ENCODE measurements around the gene SPINT2.

The SPINT2 gene

DNA sequence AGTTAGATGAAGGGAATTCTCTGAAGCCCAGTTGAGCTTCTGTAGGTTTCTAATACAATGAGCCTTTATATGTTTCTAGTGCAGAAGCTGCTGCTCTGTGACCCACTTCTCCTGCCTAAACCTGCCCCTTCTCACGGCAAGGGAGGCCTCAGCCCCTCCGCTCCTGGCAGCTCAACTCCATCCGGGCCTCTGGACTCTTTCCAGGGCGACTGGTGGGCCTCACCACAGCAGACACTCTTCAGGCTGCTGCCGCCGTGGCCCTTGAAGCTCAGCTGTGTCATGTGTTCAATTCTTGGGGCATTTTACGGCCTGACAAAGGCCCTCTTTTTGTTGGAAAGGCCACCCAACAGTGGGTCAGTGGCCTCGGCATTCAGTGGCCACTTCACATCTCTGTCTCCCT lies 29.7 kb downstream of the SPINT2 start:
- Mint-ChIP-seq H3K4me3 (no peak overlapping the region), H3K9me3 (no peaks in the 10 kb centered on the region), H3K27me3 (no peaks in the 10 kb centered on the region), H3K4me1 (no peaks in the 10 kb centered on the region), H3K27ac (no peak overlapping the region), H3K36me3 (no peaks in the 10 kb centered on the region)

DNA sequence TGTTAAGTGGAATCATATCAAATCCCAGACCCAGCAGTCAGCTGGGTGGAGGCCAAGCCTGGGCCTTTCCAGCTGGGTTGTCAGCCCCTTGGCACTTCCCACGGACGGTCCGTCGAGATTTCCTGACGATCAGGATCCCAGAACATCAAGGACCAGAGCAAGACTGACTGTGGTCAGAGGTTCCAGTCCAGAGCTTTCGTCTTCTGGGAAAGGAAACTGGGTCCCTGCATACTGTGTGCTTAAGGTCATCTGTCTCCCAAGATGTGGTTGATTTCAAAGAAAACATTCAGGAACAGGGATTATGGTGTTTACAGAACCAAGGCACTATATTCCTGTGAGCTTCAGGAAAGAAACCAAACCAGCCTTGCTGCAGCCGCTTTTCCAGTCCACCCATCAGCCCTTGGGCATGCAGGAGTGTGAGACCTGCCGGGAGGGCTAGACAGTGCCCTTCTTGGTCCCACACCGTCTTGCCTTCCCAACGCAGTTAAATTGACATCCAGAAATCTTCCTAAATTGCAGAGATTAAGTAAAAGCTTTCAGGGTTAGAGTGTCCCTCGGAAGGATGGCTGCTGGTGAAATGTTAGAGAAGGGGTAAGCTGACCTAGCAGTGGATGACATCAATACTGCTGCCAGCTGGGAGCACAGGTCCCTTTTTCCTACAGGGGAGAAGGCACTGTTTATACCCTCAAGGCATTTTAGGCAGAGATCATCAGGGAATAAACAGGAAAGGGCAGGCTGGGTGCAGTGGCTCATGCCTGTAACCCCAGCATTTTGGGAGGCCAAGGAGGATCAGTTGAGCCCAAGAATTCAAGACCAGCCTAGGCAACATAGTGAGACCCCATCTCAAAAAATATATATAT lies 34.7 kb downstream of the SPINT2 start:
- H3K27me3 Mint-ChIP-seq: no peaks in the 10 kb centered on the region
- H3K27ac Mint-ChIP-seq: no peak overlapping the region
- no peaks in the 10 kb centered on the region for H3K4me1 Mint-ChIP-seq
- no peaks in the 10 kb centered on the region for H3K9me3 Mint-ChIP-seq
- no peak overlapping the region for H3K4me3 Mint-ChIP-seq
- H3K36me3 Mint-ChIP-seq: no peaks in the 10 kb centered on the region

DNA sequence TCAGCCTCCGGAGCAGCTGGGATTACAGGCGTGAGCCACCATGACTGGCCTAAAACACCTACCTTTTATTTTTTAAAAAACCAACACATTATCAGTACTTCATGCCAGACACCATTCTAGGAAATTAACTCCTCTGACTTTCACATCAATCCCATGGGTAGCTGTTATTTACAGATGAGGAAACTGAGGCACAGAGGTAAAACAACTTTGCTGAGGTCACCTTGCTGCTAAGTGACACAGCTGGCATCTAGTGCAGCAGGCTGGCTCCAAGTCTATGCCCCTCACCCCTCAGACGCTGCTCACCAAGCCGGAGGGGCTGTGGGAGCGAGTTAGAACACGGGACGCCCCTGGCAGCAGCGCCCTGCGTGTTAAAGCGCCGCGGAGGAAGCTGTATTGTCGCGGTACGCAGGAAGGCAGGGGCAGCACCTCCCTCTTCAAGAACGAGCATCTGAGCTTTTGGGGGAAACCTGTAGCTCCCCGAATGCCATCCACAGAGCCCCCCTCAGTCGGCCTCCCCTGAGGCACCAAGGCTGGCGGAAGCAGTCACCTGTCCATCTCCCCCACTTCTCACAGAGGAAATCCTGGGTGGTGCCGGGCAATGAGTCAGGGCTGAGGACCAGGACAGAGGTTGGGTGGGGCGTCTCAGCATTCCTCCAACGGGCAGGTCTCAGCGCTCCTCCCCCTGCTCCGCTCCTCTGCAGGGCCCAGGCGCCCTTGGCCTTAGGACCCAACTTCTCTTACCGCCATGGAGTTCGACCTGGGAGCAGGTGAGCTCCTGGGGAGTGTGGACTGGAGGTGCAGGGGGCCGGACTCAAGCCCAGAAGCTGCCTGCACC lies 39.4 kb downstream of the SPINT2 start, which contains the start of gene C19orf33:
Gene C19orf33, plus strand, starts transcription at position 735 of the 835 bp plus-strand sequence. Its CDS starts 11 bp downstream, at position 746.
- Mint-ChIP-seq H3K27ac (no peak within 1 kb of the TSS), H3K27me3 (no peaks in the 10 kb centered on the region), H3K36me3 (no peaks in the 10 kb centered on the region), H3K4me3 (no peak within 1 kb of the TSS), H3K4me1 (no peaks in the 10 kb centered on the region), H3K9me3 (no peaks in the 10 kb centered on the region)

DNA sequence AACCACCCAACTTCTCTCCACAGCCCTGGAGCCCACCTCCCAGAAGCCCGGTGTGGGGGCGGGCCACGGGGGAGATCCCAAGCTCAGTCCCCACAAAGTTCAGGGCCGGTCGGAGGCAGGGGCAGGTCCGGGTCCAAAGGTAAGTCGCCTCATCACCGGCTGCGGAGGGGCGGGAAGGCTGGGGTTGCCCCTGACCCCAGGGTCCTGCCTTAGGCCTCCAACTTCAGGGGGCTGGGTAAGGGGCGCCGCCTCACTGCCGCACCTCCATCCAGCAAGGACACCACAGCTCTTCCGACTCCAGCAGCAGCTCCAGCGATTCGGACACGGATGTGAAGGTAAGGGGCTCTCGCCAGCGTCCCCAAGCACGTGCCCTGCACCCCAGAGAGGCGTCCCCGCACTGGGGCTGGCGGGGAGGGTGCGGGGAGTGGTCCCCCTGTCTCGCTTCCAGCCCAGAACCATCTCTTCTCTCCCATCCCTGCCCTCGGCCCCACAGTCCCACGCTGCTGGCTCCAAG lies 40.0 kb downstream of the SPINT2 start:
- Mint-ChIP-seq H3K4me1 (no peaks in the 10 kb centered on the region), H3K4me3 (no peak overlapping the region), H3K36me3 (no peaks in the 10 kb centered on the region), H3K27ac (no peak overlapping the region), H3K9me3 (no peaks in the 10 kb centered on the region), H3K27me3 (no peaks in the 10 kb centered on the region)

DNA sequence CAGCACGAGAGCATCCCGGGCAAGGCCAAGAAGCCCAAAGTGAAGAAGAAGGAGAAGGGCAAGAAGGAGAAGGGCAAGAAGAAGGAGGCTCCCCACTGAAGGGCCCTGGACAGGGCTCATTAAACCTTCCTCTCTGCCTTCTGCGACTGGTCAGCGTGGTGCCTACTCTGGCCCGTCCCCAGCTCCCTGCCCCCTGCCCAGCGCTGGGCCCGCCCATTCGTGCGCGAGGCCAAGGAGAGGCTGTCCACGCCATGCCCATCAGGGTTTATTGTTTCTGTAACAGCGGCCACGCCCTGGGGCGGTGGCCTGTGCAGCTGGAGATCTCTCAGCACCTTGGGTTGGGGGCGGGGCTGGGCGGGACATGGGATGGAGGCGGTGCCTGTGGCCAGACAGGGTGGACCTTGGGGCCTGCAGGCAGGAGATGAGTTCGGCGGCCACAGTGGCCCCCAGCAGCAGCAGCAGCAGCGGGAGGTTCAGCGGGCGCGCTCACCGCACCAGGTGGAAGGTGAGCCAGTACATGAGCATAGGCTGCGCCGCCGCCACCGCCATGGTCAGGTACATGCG lies 40.6 kb downstream of the SPINT2 start:
- H3K4me3 Mint-ChIP-seq: no peak overlapping the region
- H3K36me3 Mint-ChIP-seq: no peaks in the 10 kb centered on the region
- H3K27me3 Mint-ChIP-seq: no peaks in the 10 kb centered on the region
- no peak overlapping the region for H3K27ac Mint-ChIP-seq
- H3K9me3 Mint-ChIP-seq: no peaks in the 10 kb centered on the region
- H3K4me1 Mint-ChIP-seq: no peaks in the 10 kb centered on the region

DNA sequence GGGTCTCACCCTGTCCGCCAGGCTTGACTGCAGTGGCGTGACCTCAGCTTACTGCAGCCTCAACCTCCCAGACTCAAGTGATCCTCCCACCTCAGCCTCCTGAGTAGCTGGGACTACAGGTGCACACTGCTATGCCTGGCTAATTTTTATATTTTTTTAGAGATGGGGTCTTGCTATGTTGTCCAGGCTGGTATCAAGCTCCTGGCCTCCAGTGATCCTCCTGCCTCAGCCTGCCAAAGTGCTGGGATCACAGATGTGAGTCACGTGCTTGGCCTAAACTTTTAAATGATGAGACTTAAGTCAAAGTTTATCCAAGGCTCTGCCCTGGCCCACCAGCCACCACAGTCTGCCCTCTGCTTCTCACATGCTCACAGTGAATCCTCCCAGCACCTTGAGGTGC lies 41.9 kb downstream of the SPINT2 start:
- no peak overlapping the region for H3K4me3 Mint-ChIP-seq
- H3K36me3 Mint-ChIP-seq: peaks cover 2% of the 10 kb centered on the region
- no peaks in the 10 kb centered on the region for H3K27me3 Mint-ChIP-seq
- no peaks in the 10 kb centered on the region for H3K9me3 Mint-ChIP-seq
- H3K4me1 Mint-ChIP-seq: no peaks in the 10 kb centered on the region
- H3K27ac Mint-ChIP-seq: no peak overlapping the region

DNA sequence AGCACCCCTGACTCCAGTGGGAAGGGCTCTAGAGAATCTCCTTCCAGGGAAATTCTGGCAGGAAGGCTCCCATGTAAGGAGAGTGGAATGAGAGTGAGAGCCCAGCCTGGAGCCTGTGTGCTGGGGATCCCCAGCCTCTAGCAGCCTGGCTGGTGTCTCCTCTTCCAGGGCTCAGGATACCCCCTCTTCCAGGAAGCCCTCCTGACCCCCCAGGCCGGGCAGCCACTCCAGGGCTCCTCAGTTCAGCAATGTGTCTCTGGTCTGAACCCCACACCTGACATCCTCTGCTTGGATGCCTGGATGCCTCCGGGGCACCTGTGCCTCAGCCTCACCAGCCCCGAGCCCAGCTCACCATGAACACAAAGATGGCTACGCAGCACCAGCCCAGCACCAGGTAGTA lies 42.7 kb downstream of the SPINT2 start:
- H3K4me1 Mint-ChIP-seq: no peaks in the 10 kb centered on the region
- H3K4me3 Mint-ChIP-seq: no peak overlapping the region
- H3K9me3 Mint-ChIP-seq: no peaks in the 10 kb centered on the region
- no peaks in the 10 kb centered on the region for H3K27me3 Mint-ChIP-seq
- H3K27ac Mint-ChIP-seq: no peak overlapping the region
- H3K36me3 Mint-ChIP-seq: peaks cover 2% of the 10 kb centered on the region

DNA sequence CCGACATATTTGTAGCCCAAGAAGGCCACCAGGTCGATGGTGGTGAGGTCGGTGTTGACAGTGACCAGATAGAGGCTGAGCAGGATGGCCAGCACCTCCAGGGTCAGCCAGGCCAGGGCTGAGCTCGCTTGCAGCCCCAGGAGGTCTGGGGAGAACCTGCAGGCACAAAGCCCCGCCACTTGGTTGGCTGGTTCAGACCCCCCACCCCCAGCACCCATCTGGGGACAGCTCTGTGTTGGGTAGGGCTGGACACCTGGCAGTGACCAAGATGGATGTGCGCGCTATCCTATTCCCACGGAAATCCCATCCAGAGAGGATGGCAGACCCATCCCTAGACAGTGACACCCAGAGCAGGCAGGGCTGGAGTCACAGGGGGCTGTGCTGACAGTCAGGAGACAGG lies 43.2 kb downstream of the SPINT2 start:
- H3K36me3 Mint-ChIP-seq: peaks cover 2% of the 10 kb centered on the region
- no peaks in the 10 kb centered on the region for H3K27me3 Mint-ChIP-seq
- no peak overlapping the region for H3K4me3 Mint-ChIP-seq
- no peaks in the 10 kb centered on the region for H3K4me1 Mint-ChIP-seq
- H3K27ac Mint-ChIP-seq: no peak overlapping the region
- H3K9me3 Mint-ChIP-seq: no peaks in the 10 kb centered on the region

DNA sequence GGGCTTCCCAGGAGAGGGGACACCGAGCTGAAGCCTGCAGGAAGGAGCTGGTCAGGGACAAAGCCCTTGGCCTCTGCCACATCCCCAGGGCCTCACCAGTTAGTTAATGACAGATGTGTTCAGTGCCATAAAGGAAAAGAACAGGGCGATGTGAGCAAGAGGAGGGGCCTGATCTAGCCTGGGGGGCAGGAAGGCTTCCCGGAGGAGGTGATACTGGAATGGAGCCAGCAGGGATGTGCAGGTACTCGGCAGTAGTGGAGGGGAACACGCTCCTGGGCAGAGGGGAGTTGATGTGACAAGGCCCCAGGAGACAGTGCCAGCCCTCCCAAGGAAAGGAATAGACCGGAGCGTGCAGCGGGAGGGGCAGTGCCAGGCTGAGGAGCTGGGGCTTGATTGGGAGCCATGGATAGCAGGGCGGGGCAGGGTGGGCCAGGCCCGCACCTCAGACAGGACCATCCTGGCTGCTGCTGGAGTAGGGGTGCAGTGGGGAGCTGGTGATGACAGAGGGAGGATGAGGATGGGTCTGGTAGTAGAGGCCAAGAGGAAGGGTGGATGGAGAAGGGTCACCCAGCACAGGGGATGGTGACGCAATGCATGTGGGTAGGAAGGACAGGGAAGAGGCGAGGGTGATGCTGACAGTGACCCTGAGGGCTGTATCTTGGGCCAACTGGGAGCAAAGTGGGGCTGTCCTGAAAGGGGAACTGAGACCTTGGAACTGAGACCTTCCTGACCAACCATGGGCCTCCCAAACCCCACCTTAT lies 43.8 kb downstream of the SPINT2 start:
- Mint-ChIP-seq H3K4me3 (no peak overlapping the region), H3K36me3 (peaks cover 2% of the 10 kb centered on the region)

DNA sequence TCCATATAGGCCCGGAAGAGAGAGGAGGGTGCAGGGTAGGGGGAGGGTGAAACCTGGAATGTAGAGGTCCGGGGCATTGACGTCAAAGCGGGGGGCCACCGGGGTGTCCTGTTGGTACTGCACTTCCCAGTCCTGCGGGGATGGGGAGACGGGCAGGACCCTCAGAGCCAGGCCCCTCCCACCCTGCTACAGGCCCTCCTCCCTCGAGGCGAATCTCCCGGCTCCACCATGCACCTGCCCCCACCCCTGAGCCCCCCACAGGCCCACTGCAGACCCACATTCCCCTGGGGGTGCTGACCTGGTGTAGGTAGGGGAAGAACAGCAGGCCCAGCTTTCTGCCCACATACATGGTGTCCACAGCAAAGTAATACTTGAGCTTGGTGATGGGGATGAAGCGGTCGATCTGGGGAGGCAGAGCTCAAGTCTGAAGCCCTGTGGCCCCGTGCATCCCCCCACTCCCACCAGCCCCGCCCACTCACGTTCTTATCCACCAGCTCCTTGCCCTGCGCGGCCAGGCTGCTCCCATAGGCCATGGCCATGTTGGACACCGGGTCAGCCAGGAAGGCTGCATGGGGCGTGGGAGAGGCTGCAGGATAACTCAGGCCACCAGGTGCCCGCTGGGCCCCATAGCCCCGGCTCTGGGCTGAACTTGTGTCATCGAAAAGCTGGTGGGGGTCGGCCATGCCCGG lies 44.7 kb downstream of the SPINT2 start:
- Mint-ChIP-seq H3K27me3 (no peaks in the 10 kb centered on the region), H3K36me3 (peaks cover 2% of the 10 kb centered on the region), H3K4me1 (peaks cover 5% of the 10 kb centered on the region), H3K9me3 (no peaks in the 10 kb centered on the region), H3K27ac (no peak overlapping the region), H3K4me3 (no peak overlapping the region)

More for the DNA sequence above, 43.8 kb downstream of the SPINT2 start:
- no peaks in the 10 kb centered on the region for H3K9me3 Mint-ChIP-seq
- H3K4me1 Mint-ChIP-seq: no peaks in the 10 kb centered on the region
- no peaks in the 10 kb centered on the region for H3K27me3 Mint-ChIP-seq
- no peak overlapping the region for H3K27ac Mint-ChIP-seq

DNA sequence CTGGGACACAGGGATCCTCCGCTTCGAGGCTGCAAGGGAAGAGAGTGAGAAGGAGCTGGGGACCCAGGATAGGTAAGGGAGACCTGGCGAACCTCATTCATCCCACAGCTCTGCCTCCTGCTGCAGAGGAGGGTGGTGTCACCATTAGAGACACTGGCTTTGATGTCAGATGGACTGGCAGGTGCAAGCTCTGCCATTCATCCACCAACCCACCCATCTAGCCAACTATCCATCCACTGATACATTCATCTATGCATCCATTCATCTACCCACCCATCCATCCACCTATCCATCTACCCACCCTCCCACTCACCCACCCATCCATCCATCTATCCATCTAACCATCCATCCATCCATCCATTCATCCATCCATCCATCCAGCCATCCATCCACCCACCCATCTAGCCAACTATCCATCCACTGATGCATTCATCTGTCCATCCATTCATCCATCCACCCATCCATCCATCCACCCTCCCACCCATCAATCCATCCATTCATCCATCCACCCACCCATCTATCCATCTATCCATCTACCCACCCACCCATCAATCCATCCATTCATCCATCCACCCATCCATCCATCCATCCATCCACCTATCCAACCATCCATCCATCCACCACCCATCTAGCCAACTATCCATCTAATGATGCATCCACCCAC lies 45.4 kb downstream of the SPINT2 start:
- Mint-ChIP-seq H3K4me1 (peaks cover 5% of the 10 kb centered on the region), H3K27ac (no peak overlapping the region), H3K36me3 (peaks cover 2% of the 10 kb centered on the region), H3K4me3 (no peak overlapping the region), H3K27me3 (no peaks in the 10 kb centered on the region), H3K9me3 (no peaks in the 10 kb centered on the region)

DNA sequence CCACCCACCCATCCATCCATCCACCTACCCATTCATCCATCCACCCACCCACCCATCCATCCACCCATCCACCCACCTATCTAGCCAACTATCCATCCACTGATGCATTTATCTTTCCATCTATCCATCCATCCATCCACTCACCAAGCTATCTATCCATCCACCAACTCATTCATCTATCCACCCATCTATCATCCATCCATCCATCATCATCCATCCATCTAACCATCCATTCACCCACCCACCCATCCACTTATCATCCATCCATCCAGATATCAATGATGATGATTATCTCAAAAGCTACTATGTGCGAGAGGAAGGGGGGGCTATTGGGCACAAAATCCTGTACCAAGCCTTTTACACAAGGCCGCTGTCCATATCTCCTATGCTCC lies 45.9 kb downstream of the SPINT2 start:
- H3K36me3 Mint-ChIP-seq: peaks cover 2% of the 10 kb centered on the region
- no peak overlapping the region for H3K27ac Mint-ChIP-seq
- no peaks in the 10 kb centered on the region for H3K27me3 Mint-ChIP-seq
- H3K9me3 Mint-ChIP-seq: no peaks in the 10 kb centered on the region
- no peak overlapping the region for H3K4me3 Mint-ChIP-seq
- H3K4me1 Mint-ChIP-seq: peaks cover 8% of the 10 kb centered on the region

DNA sequence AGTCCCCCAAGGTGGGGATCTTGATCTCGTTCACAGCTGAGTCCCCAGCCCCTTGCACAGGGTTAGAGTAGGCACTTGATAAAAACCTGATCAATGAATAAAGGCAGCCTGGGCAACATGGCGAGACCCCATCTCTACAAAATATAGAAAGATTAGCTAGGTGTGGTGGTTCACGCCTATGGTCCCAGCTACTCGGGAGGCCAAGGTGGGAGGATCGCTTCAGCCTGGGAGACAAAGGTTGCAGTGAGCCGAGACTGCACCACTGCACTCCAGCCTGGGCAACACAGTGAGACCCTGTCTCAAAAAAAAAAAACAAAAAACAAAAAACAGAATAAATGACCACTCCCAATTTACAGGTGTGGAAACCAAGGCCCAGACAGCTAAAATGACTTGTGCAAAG lies 46.6 kb downstream of the SPINT2 start:
- no peaks in the 10 kb centered on the region for H3K27me3 Mint-ChIP-seq
- H3K4me1 Mint-ChIP-seq: peaks cover 9% of the 10 kb centered on the region
- H3K36me3 Mint-ChIP-seq: peaks cover 2% of the 10 kb centered on the region
- H3K27ac Mint-ChIP-seq: no peak overlapping the region
- H3K4me3 Mint-ChIP-seq: no peak overlapping the region
- no peaks in the 10 kb centered on the region for H3K9me3 Mint-ChIP-seq
